Effector memory CD4-positive, alpha-beta T cell (primary cell): ENCODE results near the gene AMMECR1L.

Experiments used
- DNase-seq, 3 donors: peaks; one replicate each; pipeline ENCODE4 v3.0.0-alpha.2; 2020
- H3K27ac ChIP-seq: 2 replicates; pipeline ENCODE4 v1.7.0; 2013; ENCODE audit warnings: mild to moderate bottlenecking, low read length, moderate library complexity; ENCODE audit not compliant: insufficient read depth, poor library complexity, severe bottlenecking
- H3K27me3 ChIP-seq: replicated peaks from 2 replicates; pipeline ENCODE4 v1.7.0; 2013; ENCODE audit warnings: mild to moderate bottlenecking, low read length; ENCODE audit not compliant: insufficient read depth, control insufficient read depth, poor library complexity, severe bottlenecking
- H3K36me3 ChIP-seq: 2 replicates; pipeline ENCODE4 v1.7.0; 2013; ENCODE audit warnings: mild to moderate bottlenecking, low read length, moderate library complexity; ENCODE audit not compliant: control insufficient read depth, insufficient read depth
- H3K4me1 ChIP-seq: 2 replicates; pipeline ENCODE4 v1.7.0; 2013; ENCODE audit warnings: low read length, mild to moderate bottlenecking; ENCODE audit not compliant: control insufficient read depth, insufficient read depth, poor library complexity, severe bottlenecking
- H3K4me3 ChIP-seq: 2 replicates; pipeline ENCODE4 v1.7.0; 2013; ENCODE audit warnings: low read length, low read depth, mild to moderate bottlenecking; ENCODE audit not compliant: insufficient read depth, poor library complexity, severe bottlenecking
- H3K9me3 ChIP-seq: 2 replicates; pipeline ENCODE4 v1.7.0; 2013; ENCODE audit warnings: mild to moderate bottlenecking, low read length, moderate library complexity; ENCODE audit not compliant: control insufficient read depth

Gene AMMECR1L

GRCh38 chr2:127872354-127872753, 13.4 kb downstream of the AMMECR1L start:
- no peak for DNase-seq
- peaks cover 52% of the 10 kb centered on the region for H3K36me3 ChIP-seq
- no peaks in the 10 kb centered on the region for H3K9me3 ChIP-seq
- H3K27ac ChIP-seq = no peak overlapping the region
- H3K4me1 ChIP-seq = no peaks in the 10 kb centered on the region
- no peak overlapping the region for H3K4me3 ChIP-seq
- H3K27me3 ChIP-seq = no peaks in the 10 kb centered on the region

GRCh38 chr2:127865926-127866325, 19.8 kb downstream of the AMMECR1L start:
- DNase-seq = no peak
- no peaks in the 10 kb centered on the region for H3K27me3 ChIP-seq
- H3K27ac ChIP-seq = no peak overlapping the region
- H3K9me3 ChIP-seq = no peaks in the 10 kb centered on the region
- H3K4me1 ChIP-seq = no peaks in the 10 kb centered on the region
- no peak overlapping the region for H3K4me3 ChIP-seq
- peaks cover 64% of the 10 kb centered on the region for H3K36me3 ChIP-seq

- Histone ChIP-seq H3K36me3 (peaks cover 58% of the 10 kb centered on the region), H3K27me3 (no peaks in the 10 kb centered on the region), H3K9me3 (no peaks in the 10 kb centered on the region), H3K4me3 (no peak overlapping the region), H3K27ac (no peak overlapping the region), H3K4me1 (no peaks in the 10 kb centered on the region)
- no peak for DNase-seq
Measured at GRCh38 chr2:127864877-127865276, 20.9 kb downstream of the AMMECR1L start.

- DNase-seq = no peak
- Histone ChIP-seq H3K4me1 (peaks cover 5% of the 10 kb centered on the region), H3K27me3 (no peaks in the 10 kb centered on the region), H3K9me3 (no peaks in the 10 kb centered on the region), H3K27ac (no peak overlapping the region), H3K36me3 (peaks cover 38% of the 10 kb centered on the region), H3K4me3 (no peak overlapping the region)
Measured at GRCh38 chr2:127862228-127862627, 23.5 kb downstream of the AMMECR1L start.

GRCh38 chr2:127860130-127860529, 25.6 kb downstream of the AMMECR1L start:
- Histone ChIP-seq H3K36me3 (peaks cover 19% of the 10 kb centered on the region), H3K27me3 (no peaks in the 10 kb centered on the region), H3K4me1 (peaks cover 21% of the 10 kb centered on the region), H3K4me3 (no peak overlapping the region), H3K9me3 (no peaks in the 10 kb centered on the region), H3K27ac (no peak overlapping the region)
- no peak for DNase-seq

- DNase-seq = peak; percentile 40 to 56 (median 49)
- Histone ChIP-seq H3K4me1 (peaks cover 21% of the 10 kb centered on the region), H3K27me3 (no peaks in the 10 kb centered on the region)
Measured at GRCh38 chr2:127859712-127860085, 26.1 kb downstream of the AMMECR1L start.

GRCh38 chr2:127857265-127857808, 28.4 kb downstream of the AMMECR1L start:
- Histone ChIP-seq H3K36me3 (peaks cover 9% of the 10 kb centered on the region), H3K27ac (peak overlapping the region; percentile 81), H3K9me3 (no peaks in the 10 kb centered on the region), H3K4me1 (peaks cover 24% of the 10 kb centered on the region), H3K27me3 (no peaks in the 10 kb centered on the region), H3K4me3 (peak overlapping the region; percentile 94)
- no peak for DNase-seq

More at GRCh38 chr2:127859712-127860085, 26.1 kb downstream of the AMMECR1L start:
- H3K36me3 ChIP-seq = peaks cover 16% of the 10 kb centered on the region
- no peaks in the 10 kb centered on the region for H3K9me3 ChIP-seq
- H3K27ac ChIP-seq = no peak overlapping the region
- H3K4me3 ChIP-seq = no peak overlapping the region

- peaks cover 30% of the 10 kb centered on the region for H3K36me3 ChIP-seq
- H3K4me1 ChIP-seq = peaks cover 24% of the 10 kb centered on the region
- no peaks in the 10 kb centered on the region for H3K27me3 ChIP-seq
- no peak overlapping the region for H3K4me3 ChIP-seq
- H3K9me3 ChIP-seq = no peaks in the 10 kb centered on the region
- no peak overlapping the region for H3K27ac ChIP-seq
- DNase-seq = no peak
Measured at GRCh38 chr2:127853671-127854070, 32.1 kb downstream of the AMMECR1L start.

- Histone ChIP-seq H3K27ac (no peak overlapping the region), H3K27me3 (no peaks in the 10 kb centered on the region), H3K4me1 (peaks cover 20% of the 10 kb centered on the region), H3K9me3 (no peaks in the 10 kb centered on the region), H3K36me3 (peaks cover 38% of the 10 kb centered on the region), H3K4me3 (no peak overlapping the region)
- DNase-seq = no peak
Measured at GRCh38 chr2:127852388-127852787, 33.4 kb downstream of the AMMECR1L start.

GRCh38 chr2:127847931-127848330, 37.8 kb downstream of the AMMECR1L start:
- Histone ChIP-seq H3K4me1 (no peaks in the 10 kb centered on the region), H3K27ac (no peak overlapping the region)

More at GRCh38 chr2:127847931-127848330, 37.8 kb downstream of the AMMECR1L start:
- DNase-seq = no peak
- Histone ChIP-seq H3K36me3 (peaks cover 49% of the 10 kb centered on the region), H3K9me3 (no peaks in the 10 kb centered on the region), H3K27me3 (no peaks in the 10 kb centered on the region), H3K4me3 (no peak overlapping the region)
